ENCODE data around the gene MYO5B.
"Not testable (repeated sequence)": the region's sequence is repeated elsewhere in the genome, so short reads cannot be mapped to it uniquely, and the experiment has no call there.

The MYO5B gene

DNA sequence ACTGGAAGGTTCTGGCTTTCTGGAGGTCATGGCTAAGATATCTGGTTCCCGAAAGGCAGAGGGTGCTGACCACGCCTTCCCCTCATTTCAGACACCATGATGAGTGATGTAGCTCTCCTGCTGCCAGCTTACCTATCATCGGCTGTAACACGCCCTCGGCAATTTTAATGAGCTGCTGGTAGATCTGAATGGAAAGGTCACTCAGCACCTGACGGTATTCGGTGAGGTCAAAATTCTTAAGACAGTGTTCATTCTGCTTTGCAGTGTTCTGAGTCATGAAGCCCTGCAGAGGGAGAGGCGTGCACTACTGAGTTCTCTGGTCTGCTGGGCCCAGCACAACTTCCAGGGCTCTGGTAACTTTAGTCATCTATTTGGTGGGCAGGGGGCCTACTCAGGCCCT is 355.9 kb downstream of the MYO5B start:
- Histone ChIP-seq H3K27me3 (ENCODE audit: insufficient read depth, low read depth, severe bottlenecking) (no peaks in the 10 kb centered on the region), H3K27ac (no peak overlapping the region), H3K36me3 (no peaks in the 10 kb centered on the region), H3K4me3 (ENCODE audit: low read depth, low read length) (no peak overlapping the region), H3K9me3 (ENCODE audit: severe bottlenecking) (no peaks in the 10 kb centered on the region)
- TF ChIP-seq, protein P1, sequence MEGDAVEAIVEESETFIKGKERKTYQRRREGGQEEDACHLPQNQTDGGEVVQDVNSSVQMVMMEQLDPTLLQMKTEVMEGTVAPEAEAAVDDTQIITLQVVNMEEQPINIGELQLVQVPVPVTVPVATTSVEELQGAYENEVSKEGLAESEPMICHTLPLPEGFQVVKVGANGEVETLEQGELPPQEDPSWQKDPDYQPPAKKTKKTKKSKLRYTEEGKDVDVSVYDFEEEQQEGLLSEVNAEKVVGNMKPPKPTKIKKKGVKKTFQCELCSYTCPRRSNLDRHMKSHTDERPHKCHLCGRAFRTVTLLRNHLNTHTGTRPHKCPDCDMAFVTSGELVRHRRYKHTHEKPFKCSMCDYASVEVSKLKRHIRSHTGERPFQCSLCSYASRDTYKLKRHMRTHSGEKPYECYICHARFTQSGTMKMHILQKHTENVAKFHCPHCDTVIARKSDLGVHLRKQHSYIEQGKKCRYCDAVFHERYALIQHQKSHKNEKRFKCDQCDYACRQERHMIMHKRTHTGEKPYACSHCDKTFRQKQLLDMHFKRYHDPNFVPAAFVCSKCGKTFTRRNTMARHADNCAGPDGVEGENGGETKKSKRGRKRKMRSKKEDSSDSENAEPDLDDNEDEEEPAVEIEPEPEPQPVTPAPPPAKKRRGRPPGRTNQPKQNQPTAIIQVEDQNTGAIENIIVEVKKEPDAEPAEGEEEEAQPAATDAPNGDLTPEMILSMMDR (IDR thresholded peaks at IDR 0.05; ENCODE audit: low read depth, low read length), result no peak
- DNase-seq, result no peak

DNA sequence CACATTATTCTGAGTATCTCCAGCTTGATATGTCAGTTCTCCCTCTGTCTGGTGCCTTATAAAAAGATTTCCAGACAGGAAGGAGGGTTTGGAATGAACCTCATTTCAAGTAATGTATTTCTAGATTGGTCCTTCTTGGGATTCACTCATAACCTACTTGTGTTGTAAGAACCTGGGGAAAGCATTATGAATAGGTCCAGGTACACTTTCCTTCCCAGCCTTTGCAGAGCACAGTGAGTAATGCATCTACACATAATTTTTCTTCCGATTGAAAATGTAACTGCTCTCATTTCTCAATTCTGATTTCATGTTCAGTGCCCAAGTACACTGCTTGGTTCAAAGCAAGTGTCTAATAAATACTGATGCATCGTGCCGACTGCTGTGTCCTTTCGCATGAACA is 356.6 kb downstream of the MYO5B start:
- Histone ChIP-seq H3K36me3 (no peaks in the 10 kb centered on the region), H3K4me3 (ENCODE audit: low read depth, low read length) (no peak overlapping the region), H3K9me3 (ENCODE audit: severe bottlenecking) (no peaks in the 10 kb centered on the region), H3K27ac (no peak overlapping the region), H3K27me3 (ENCODE audit: insufficient read depth, low read depth, severe bottlenecking) (no peaks in the 10 kb centered on the region)
- TF ChIP-seq, protein P1 (IDR thresholded peaks at IDR 0.05; ENCODE audit: low read depth, low read length), result no peak
- DNase-seq, result no peak

DNA sequence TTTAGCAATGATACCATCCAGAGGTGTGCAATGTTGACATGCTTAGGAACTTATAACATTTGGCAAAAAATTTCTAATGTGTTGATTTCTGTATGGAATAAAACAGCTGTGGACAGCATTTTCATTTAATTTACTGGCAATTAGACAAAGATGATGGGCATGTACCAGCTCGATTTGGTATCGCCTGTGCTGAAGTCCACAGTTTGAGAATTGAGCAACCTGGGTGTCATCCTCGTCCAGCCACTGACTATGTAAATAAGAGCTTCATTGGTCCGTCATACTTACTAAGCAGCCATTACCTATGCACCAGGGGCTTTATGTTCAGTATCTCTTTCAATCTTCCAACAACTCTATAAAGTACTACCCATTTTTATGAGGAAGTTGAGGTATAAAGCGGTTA is 357.1 kb downstream of the MYO5B start:
- no peaks in the 10 kb centered on the region for H3K36me3 ChIP-seq
- no peak for DNase-seq
- no peaks in the 10 kb centered on the region for H3K27me3 ChIP-seq (ENCODE audit: insufficient read depth, low read depth, severe bottlenecking)
- no peaks in the 10 kb centered on the region for H3K9me3 ChIP-seq (ENCODE audit: severe bottlenecking)
- H3K27ac ChIP-seq, result no peak overlapping the region
- TF ChIP-seq, protein P1 (IDR thresholded peaks at IDR 0.05; ENCODE audit: low read depth, low read length), result no peak
- no peak overlapping the region for H3K4me3 ChIP-seq (ENCODE audit: low read depth, low read length)

GRCh38 chr18:49837316-49837835 is 357.6 kb downstream of the MYO5B start:
- H3K36me3 ChIP-seq; H3K4me3 ChIP-seq (ENCODE audit: low read depth, low read length); H3K9me3 ChIP-seq (ENCODE audit: severe bottlenecking); H3K27ac ChIP-seq; DNase-seq; H3K27me3 ChIP-seq (ENCODE audit: insufficient read depth, low read depth, severe bottlenecking): not testable (repeated sequence)

GRCh38 chr18:49835405-49835804 is 359.5 kb downstream of the MYO5B start:
- TF ChIP-seq, protein P1 (IDR thresholded peaks at IDR 0.05; ENCODE audit: low read depth, low read length), result no peak
- no peaks in the 10 kb centered on the region for H3K9me3 ChIP-seq (ENCODE audit: severe bottlenecking)
- H3K27me3 ChIP-seq (ENCODE audit: insufficient read depth, low read depth, severe bottlenecking), result no peaks in the 10 kb centered on the region
- H3K4me3 ChIP-seq (ENCODE audit: low read depth, low read length), result no peak overlapping the region
- no peak overlapping the region for H3K27ac ChIP-seq
- no peak for DNase-seq
- H3K36me3 ChIP-seq, result no peaks in the 10 kb centered on the region

DNA sequence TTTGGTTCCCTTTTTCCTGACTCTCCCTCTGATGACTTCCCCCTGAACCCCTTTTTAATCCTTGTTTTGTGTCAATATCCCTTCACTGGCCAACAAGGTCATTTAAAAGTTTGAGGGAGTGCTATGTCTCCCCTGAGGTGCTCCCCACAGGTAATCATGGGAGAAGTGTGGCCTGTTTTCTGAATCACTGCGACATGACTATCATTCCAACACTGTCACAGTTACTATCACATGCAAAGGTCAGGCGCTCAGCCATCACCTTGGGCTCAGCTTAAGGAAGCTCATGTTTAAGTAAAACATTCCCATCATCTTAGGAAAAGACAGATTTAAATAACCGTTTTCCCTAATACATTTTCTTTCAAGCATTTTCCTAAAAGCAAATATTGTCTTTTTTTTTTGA is 360.7 kb downstream of the MYO5B start:
- TF ChIP-seq, protein P1 (IDR thresholded peaks at IDR 0.05; ENCODE audit: low read depth, low read length), result no peak
- Histone ChIP-seq H3K4me3 (ENCODE audit: low read depth, low read length) (no peak overlapping the region), H3K9me3 (ENCODE audit: severe bottlenecking) (no peaks in the 10 kb centered on the region), H3K27me3 (ENCODE audit: insufficient read depth, low read depth, severe bottlenecking) (no peaks in the 10 kb centered on the region), H3K27ac (no peak overlapping the region), H3K36me3 (no peaks in the 10 kb centered on the region)
- DNase-seq, result no peak
